Dedifferentiated amniotic fluid mesenchymal stem cell (primary cell): ENCODE results near the gene FAM222B.
A peak's percentile ranks its signal among the peaks of the same experiment; 100 is the strongest.
"Not testable (repeated sequence)": the region's sequence is repeated elsewhere in the genome, so short reads cannot be mapped to it uniquely, and the experiment has no call there.

Source experiments
- DNase-seq: peaks from one replicate; pipeline ENCODE4 v3.0.0-alpha.2; 2016; ENCODE audit errors: extremely low spot score

Gene FAM222B

GRCh38 chr17:28745786-28746411, 96.7 kb downstream of the FAM222B start:
- no peak for DNase-seq

GRCh38 chr17:28744972-28745785, 97.4 kb downstream of the FAM222B start:
- DNase-seq = no peak

GRCh38 chr17:28744104-28744971, 98.3 kb downstream of the FAM222B start:
- no peak for DNase-seq

- DNase-seq = peak; percentile 66
Observed at GRCh38 chr17:28743243-28744103, 99.1 kb downstream of the FAM222B start, which contains the start of gene TRAF4. Gene TRAF4 (plus strand): TSS chr17:28744011. CDS start chr17:28744113, 102 bp downstream.

GRCh38 chr17:28741358-28742349, 100.9 kb downstream of the FAM222B start:
- DNase-seq = no peak

GRCh38 chr17:28740406-28741357, 101.9 kb downstream of the FAM222B start:
- DNase-seq = no peak

GRCh38 chr17:28738680-28739384, 103.8 kb downstream of the FAM222B start:
- DNase-seq = no peak

- DNase-seq = no peak
Observed at GRCh38 chr17:28737770-28738679, 104.6 kb downstream of the FAM222B start.

- DNase-seq = no peak
Observed at GRCh38 chr17:28737316-28737715, 105.3 kb downstream of the FAM222B start.

- DNase-seq = not testable (repeated sequence)
Observed at GRCh38 chr17:28735913-28736769, 106.4 kb downstream of the FAM222B start.

- DNase-seq = no peak
Observed at GRCh38 chr17:28735242-28735722, 107.3 kb downstream of the FAM222B start.

- DNase-seq = no peak
Observed at GRCh38 chr17:28734712-28735241, 107.8 kb downstream of the FAM222B start.

GRCh38 chr17:28733346-28733745, 109.2 kb downstream of the FAM222B start:
- DNase-seq = no peak

- no peak for DNase-seq
Observed at GRCh38 chr17:28729950-28730330, 112.7 kb downstream of the FAM222B start.

GRCh38 chr17:28728364-28729200, 114.0 kb downstream of the FAM222B start, which contains the start of gene NEK8:
Gene NEK8 (plus strand): TSS chr17:28728788. CDS start chr17:28728814, 26 bp downstream.
- peak; percentile 98 for DNase-seq
